Sciatic nerve (tissue), 2 donors: ENCODE results near the gene LIPA. TPM values are rescaled to one million over a fixed set of nuclear protein-coding genes. Genes with fewer than 3 reads are reported as not detected.
"Not testable (repeated sequence)": the region's sequence is repeated elsewhere in the genome, so short reads cannot be mapped to it uniquely, and the experiment has no call there.

ENCODE experiments used
- ATAC-seq: fragments of 200-7000 bp; cut with Tn5 transposase; one replicate; pipeline ENCODE4 v1.9.1; 2020; ENCODE audit warnings: mild to moderate bottlenecking, moderate library complexity
- DNase-seq: peaks from one replicate; pipeline ENCODE4 v3.0.0-alpha.2; 2020; ENCODE audit warnings: low spot score
- intact Hi-C: fragments of 100-400 bp; cut with DNase I; formaldehyde crosslinking; loops from one replicate; pipeline ENCODE4 v1.14.2; 2022
- total RNA-seq: library from RNA; stranded (reverse); fragmentation: NEBNext Ultra II Directional; extraction: Animal tissue kit (Norgen Biotek cat#: 25700); gene quantifications from one replicate; pipeline ENCODE4 v1.2.1, GENCODE V29; 2021
- donor health status: DM: no; HTN: no; CAD: no.
- donor health status: DM: no; HTN: no; CAD: no.

LIPA gene
- total RNA-seq: 72.5 TPM

- ATAC-seq (peak; percentile 99), DNase-seq (peak; percentile 97)
- intact Hi-C loops: no loop called here
These were observed at the start of gene LIPA for GRCh38 chr10:89251409-89252224. Gene LIPA, minus strand, starts transcription at chr10:89251775. Its CDS starts 4,127 bp downstream, at chr10:89247648.

GRCh38 chr10:89301232-89301631 lies 49.7 kb upstream of the LIPA start:
- DNase-seq (no peak), ATAC-seq (peak; percentile 76)
- intact Hi-C loops: no loop called here

- intact Hi-C loops: no loop called here
- DNase-seq (no peak), ATAC-seq (no peak)
These were observed 47.5 kb upstream of the LIPA start for GRCh38 chr10:89299031-89299430.

DNA sequence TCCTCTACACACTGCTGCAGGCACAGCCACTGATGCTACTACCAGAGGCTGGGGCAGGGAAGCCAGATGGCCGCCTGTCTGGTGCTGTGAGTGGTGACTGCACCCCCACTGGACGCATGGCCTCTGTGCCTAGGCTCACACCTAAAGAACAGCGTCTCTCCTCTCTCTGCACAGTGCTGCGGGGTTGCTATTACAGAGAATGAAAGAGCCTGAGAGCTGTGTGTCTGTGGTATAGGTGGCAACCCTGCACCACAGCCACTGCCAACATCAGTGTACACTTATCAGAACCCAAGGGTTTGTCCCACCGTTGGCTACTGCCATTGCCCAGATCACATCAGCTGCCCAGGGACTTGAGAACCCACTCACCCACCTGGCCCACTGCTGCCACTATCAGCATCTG lies 46.2 kb upstream of the LIPA start:
- intact Hi-C loops: no loop called here
- no peak for ATAC-seq

DNA sequence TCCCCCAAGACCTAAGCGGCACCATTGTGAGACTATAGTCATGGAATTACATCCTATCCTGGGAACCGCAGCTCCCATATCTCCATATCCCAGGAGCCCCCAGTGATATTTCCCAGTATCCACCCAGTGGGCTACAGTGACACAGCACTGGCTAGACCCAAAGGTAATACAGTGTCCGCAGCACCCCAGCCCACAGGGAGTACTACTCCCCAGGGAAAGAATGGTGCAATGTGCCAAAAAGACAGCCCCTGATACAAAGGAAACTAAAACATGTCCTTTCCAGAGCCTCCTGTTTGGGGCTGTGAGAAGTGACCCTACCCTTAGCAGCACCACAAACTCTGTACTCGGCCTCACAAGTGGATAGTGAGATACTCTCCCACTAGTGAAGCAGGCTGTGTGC lies 45.8 kb upstream of the LIPA start:
- DNase-seq (no peak), ATAC-seq (no peak)
- intact Hi-C loops: no loop called here

More for the DNA sequence above, 46.2 kb upstream of the LIPA start:
- no peak for DNase-seq

GRCh38 chr10:89296220-89296648 lies 44.7 kb upstream of the LIPA start:
- ATAC-seq: peak; percentile 90
- DNase-seq: no peak
- intact Hi-C loops: no loop called here

- intact Hi-C loops: no loop called here
- no peak for DNase-seq
- peak; percentile 57 for ATAC-seq
These were observed 44.0 kb upstream of the LIPA start for GRCh38 chr10:89295597-89295996.

- ATAC-seq (no peak), DNase-seq (no peak)
- intact Hi-C loops: no loop called here
These were observed 43.2 kb upstream of the LIPA start for GRCh38 chr10:89294721-89295239.

DNA sequence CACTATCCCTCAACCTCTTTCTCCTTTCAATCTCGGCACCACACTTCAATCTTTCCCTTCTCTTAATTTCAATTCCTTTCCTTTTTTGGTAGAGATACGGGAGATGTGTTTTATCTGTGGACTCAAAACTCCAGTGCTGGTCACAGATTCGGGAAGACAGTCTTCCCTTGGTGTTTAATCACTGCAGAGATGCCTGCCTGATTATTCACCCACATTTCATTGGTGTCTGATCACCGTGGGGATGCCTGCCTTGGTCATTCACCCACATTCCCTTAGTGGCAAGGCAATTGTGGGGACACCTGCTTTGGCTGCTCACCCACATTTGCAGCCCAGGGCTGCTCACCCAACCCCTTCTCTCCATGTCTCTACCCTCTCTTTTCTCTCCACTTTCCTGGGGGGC lies 33.7 kb upstream of the LIPA start:
- DNase-seq, ATAC-seq, intact Hi-C loops: not testable (repeated sequence)

GRCh38 chr10:89284711-89285110 lies 33.1 kb upstream of the LIPA start:
- intact Hi-C loops, DNase-seq, ATAC-seq: not testable (repeated sequence)

DNA sequence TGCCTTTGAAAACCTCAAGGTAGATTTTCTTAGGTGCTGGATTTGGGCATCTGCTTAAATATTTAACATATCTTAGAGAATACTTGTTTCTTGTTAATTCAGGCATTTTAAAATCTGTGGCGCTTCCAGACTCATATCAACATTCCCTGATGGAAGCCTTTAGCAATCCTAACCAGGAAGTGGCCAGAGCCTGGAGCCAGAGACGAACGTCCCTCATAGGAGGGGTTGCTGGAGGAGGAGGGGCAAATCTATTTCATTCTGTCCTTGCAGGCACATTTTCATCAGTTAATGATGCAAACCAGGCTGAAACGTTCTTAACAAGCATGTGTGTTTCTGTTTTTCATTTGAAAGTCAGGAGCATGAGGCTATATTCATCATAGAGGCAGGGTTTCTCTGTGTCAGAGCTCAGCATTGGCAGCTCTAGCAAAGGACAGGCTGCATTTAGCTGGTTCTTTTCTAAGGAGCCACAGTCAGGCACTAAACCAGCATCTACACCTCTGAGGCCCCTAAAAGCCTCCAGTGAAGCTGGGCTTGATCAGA lies 32.4 kb upstream of the LIPA start:
- ATAC-seq (peak; percentile 95), DNase-seq (peak; percentile 72)
- intact Hi-C loops: no loop called here

- ATAC-seq (peak; percentile 58), DNase-seq (no peak)
- intact Hi-C loops: no loop called here
These were observed 31.7 kb upstream of the LIPA start for GRCh38 chr10:89283025-89283935.

DNA sequence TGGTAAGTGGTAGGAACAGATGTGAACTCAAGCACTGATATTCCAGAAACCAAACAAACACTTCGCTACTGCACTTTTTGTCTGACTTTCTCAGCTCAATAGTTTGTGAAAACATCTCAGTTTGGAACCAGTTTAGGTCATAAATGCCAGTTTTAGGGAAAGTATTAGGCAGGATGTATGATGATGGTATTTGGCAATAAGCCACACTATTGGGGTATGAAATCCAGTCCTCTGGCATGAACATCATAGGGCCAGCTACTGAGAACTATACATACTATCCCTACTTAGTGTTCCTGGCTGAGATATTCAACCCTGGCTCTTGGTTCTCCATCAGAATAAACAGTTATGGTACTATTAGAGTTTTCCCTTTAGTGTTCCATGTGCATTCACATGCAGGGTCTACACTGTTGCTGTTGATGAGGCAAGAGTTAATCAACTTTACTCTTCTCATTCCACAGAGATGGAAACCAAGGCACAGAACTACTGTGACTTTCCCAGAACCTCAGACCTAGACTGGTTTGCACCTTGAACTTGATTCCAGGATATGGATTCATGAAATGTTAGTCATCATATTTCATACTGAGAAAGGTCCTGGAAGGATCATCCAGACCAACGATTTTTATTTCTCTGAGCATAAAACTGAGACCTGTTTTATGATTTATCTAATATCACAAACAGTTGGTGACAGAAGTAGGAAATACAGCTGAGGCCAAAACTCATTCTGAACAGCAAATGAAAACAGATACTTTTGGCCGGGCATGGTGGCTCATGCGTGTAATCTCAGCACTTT lies 30.2 kb upstream of the LIPA start:
- intact Hi-C loops: no loop called here
- no peak for ATAC-seq
- DNase-seq: no peak

DNA sequence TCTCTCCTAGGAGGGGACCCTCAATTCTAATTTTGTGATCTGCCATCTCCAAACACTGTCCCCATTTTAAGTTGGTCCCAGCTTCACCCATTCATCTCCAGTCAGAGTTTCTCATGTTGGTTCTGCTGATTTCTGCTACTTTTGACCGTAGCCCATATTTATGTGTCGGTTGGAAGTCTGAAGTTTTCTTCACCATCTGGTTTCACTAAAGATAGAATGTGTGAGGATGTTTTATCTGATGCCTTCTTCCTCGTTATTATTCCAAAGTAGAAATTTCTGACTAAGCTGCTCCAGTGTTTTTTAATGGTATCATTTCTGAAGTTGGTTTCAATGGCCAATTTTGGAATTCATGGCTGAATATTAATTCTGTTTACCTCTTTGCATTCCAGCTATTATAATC lies 28.9 kb upstream of the LIPA start:
- no peak for DNase-seq
- intact Hi-C loops: no loop called here
- no peak for ATAC-seq

GRCh38 chr10:89279421-89279869 lies 27.9 kb upstream of the LIPA start:
- no peak for ATAC-seq
- intact Hi-C loops: no loop called here
- DNase-seq: no peak

- ATAC-seq (no peak), DNase-seq (no peak)
- intact Hi-C loops: no loop called here
These were observed 27.4 kb upstream of the LIPA start for GRCh38 chr10:89278900-89279392.

- ATAC-seq: peak; percentile 85
- DNase-seq: no peak
- intact Hi-C loops: no loop called here
These were observed 26.5 kb upstream of the LIPA start for GRCh38 chr10:89278034-89278535.

GRCh38 chr10:89275383-89275782 lies 23.8 kb upstream of the LIPA start:
- intact Hi-C loops: no loop called here
- ATAC-seq (no peak), DNase-seq (no peak)
